Mucosa of stomach (tissue), 1 donor: ENCODE measurements around the gene TTC27.
"Not testable (repeated sequence)": the region's sequence is repeated elsewhere in the genome, so short reads cannot be mapped to it uniquely, and the experiment has no call there.

Source experiments
- H3K27me3 ChIP-seq: one replicate; pipeline ENCODE4 v1.7.0; 2013; ENCODE audit warnings: mild to moderate bottlenecking, low read length; ENCODE audit not compliant: control insufficient read depth, insufficient read depth
- H3K36me3 ChIP-seq: one replicate; pipeline ENCODE4 v1.7.0; 2013; ENCODE audit warnings: low read length; ENCODE audit not compliant: control insufficient read depth, insufficient read depth
- H3K4me1 ChIP-seq: one replicate; pipeline ENCODE4 v1.7.0; 2013; ENCODE audit warnings: mild to moderate bottlenecking, low read length; ENCODE audit not compliant: control insufficient read depth, insufficient read depth
- H3K4me3 ChIP-seq: one replicate; pipeline ENCODE4 v1.7.0; 2013; ENCODE audit warnings: low read length
- H3K9ac ChIP-seq: one replicate; pipeline ENCODE4 v1.7.0; 2013; ENCODE audit warnings: mild to moderate bottlenecking, low read length, moderate library complexity
- H3K9me3 ChIP-seq: one replicate; pipeline ENCODE4 v1.7.0; 2013; ENCODE audit warnings: mild to moderate bottlenecking, low read length, moderate library complexity; ENCODE audit not compliant: control insufficient read depth
- donor health status: Pancreatic carcinoma.

TTC27 gene

GRCh38 chr2:32851777-32852439, 224.1 kb downstream of the TTC27 start:
- Histone ChIP-seq H3K4me3 (no peak overlapping the region), H3K9me3 (no peaks in the 10 kb centered on the region), H3K4me1 (no peaks in the 10 kb centered on the region), H3K36me3 (no peaks in the 10 kb centered on the region), H3K9ac (no peak overlapping the region), H3K27me3 (no peaks in the 10 kb centered on the region)

GRCh38 chr2:32852856-32853255, 225.0 kb downstream of the TTC27 start:
- no peaks in the 10 kb centered on the region for H3K36me3 ChIP-seq
- H3K9me3 ChIP-seq, result no peaks in the 10 kb centered on the region
- H3K4me1 ChIP-seq, result no peaks in the 10 kb centered on the region
- no peaks in the 10 kb centered on the region for H3K27me3 ChIP-seq
- no peak overlapping the region for H3K9ac ChIP-seq
- no peak overlapping the region for H3K4me3 ChIP-seq

GRCh38 chr2:32856891-32857290, 229.0 kb downstream of the TTC27 start:
- H3K4me1 ChIP-seq, result no peaks in the 10 kb centered on the region
- no peaks in the 10 kb centered on the region for H3K27me3 ChIP-seq
- H3K4me3 ChIP-seq, result no peak overlapping the region
- H3K9me3 ChIP-seq, result no peaks in the 10 kb centered on the region
- H3K9ac ChIP-seq, result no peak overlapping the region
- H3K36me3 ChIP-seq, result no peaks in the 10 kb centered on the region

GRCh38 chr2:32858713-32859112, 230.9 kb downstream of the TTC27 start:
- no peak overlapping the region for H3K4me3 ChIP-seq
- no peaks in the 10 kb centered on the region for H3K27me3 ChIP-seq
- H3K9ac ChIP-seq, result no peak overlapping the region
- H3K36me3 ChIP-seq, result no peaks in the 10 kb centered on the region
- no peaks in the 10 kb centered on the region for H3K4me1 ChIP-seq
- H3K9me3 ChIP-seq, result no peaks in the 10 kb centered on the region

- H3K36me3 ChIP-seq, result no peaks in the 10 kb centered on the region
- no peaks in the 10 kb centered on the region for H3K27me3 ChIP-seq
- H3K9ac ChIP-seq, result no peak overlapping the region
- no peak overlapping the region for H3K4me3 ChIP-seq
- no peaks in the 10 kb centered on the region for H3K9me3 ChIP-seq
- H3K4me1 ChIP-seq, result no peaks in the 10 kb centered on the region
Measured at GRCh38 chr2:32860385-32860784, 232.5 kb downstream of the TTC27 start.

GRCh38 chr2:32862269-32863055, 234.6 kb downstream of the TTC27 start:
- H3K36me3 ChIP-seq, result no peaks in the 10 kb centered on the region
- H3K4me1 ChIP-seq, result no peaks in the 10 kb centered on the region
- H3K27me3 ChIP-seq, result no peaks in the 10 kb centered on the region

GRCh38 chr2:32863326-32863725, 235.5 kb downstream of the TTC27 start:
- H3K4me3 ChIP-seq, result no peak overlapping the region
- no peaks in the 10 kb centered on the region for H3K27me3 ChIP-seq
- no peaks in the 10 kb centered on the region for H3K9me3 ChIP-seq
- H3K4me1 ChIP-seq, result no peaks in the 10 kb centered on the region
- H3K9ac ChIP-seq, result no peak overlapping the region
- no peaks in the 10 kb centered on the region for H3K36me3 ChIP-seq

More at GRCh38 chr2:32862269-32863055, 234.6 kb downstream of the TTC27 start:
- Histone ChIP-seq H3K9ac (no peak overlapping the region), H3K9me3 (no peaks in the 10 kb centered on the region), H3K4me3 (no peak overlapping the region)

- Histone ChIP-seq H3K36me3 (no peaks in the 10 kb centered on the region), H3K4me3 (no peak overlapping the region), H3K9ac (no peak overlapping the region), H3K9me3 (no peaks in the 10 kb centered on the region), H3K27me3 (no peaks in the 10 kb centered on the region), H3K4me1 (no peaks in the 10 kb centered on the region)
Measured at GRCh38 chr2:32863803-32864202, 236.0 kb downstream of the TTC27 start.

- no peaks in the 10 kb centered on the region for H3K9me3 ChIP-seq
- no peaks in the 10 kb centered on the region for H3K36me3 ChIP-seq
- no peak overlapping the region for H3K4me3 ChIP-seq
- H3K4me1 ChIP-seq, result no peaks in the 10 kb centered on the region
- no peaks in the 10 kb centered on the region for H3K27me3 ChIP-seq
- H3K9ac ChIP-seq, result no peak overlapping the region
Measured at GRCh38 chr2:32864334-32865111, 236.7 kb downstream of the TTC27 start.

GRCh38 chr2:32865399-32866068, 237.7 kb downstream of the TTC27 start:
- no peaks in the 10 kb centered on the region for H3K36me3 ChIP-seq
- H3K4me1 ChIP-seq, result no peaks in the 10 kb centered on the region
- no peak overlapping the region for H3K4me3 ChIP-seq
- H3K27me3 ChIP-seq, result no peaks in the 10 kb centered on the region
- no peak overlapping the region for H3K9ac ChIP-seq
- H3K9me3 ChIP-seq, result no peaks in the 10 kb centered on the region

GRCh38 chr2:32866462-32866861, 238.6 kb downstream of the TTC27 start:
- not testable (repeated sequence) for H3K4me1 ChIP-seq, H3K36me3 ChIP-seq, H3K9ac ChIP-seq, H3K27me3 ChIP-seq, H3K9me3 ChIP-seq, H3K4me3 ChIP-seq
